GM18867 (cell line): ENCODE results near the gene FCRL3.
A peak's percentile ranks its signal among the peaks of the same experiment; 100 is the strongest.
"Not testable (repeated sequence)": the region's sequence is repeated elsewhere in the genome, so short reads cannot be mapped to it uniquely, and the experiment has no call there.

ENCODE experiments used
- ATAC-seq: cut with Tn5 transposase; IDR thresholded peaks from one replicate; pipeline ENCODE4 v1.9.1; 2021; ENCODE audit warnings: mild to moderate bottlenecking, moderate library complexity; ENCODE audit not compliant: unreplicated experiment

The FCRL3 gene, protein sequence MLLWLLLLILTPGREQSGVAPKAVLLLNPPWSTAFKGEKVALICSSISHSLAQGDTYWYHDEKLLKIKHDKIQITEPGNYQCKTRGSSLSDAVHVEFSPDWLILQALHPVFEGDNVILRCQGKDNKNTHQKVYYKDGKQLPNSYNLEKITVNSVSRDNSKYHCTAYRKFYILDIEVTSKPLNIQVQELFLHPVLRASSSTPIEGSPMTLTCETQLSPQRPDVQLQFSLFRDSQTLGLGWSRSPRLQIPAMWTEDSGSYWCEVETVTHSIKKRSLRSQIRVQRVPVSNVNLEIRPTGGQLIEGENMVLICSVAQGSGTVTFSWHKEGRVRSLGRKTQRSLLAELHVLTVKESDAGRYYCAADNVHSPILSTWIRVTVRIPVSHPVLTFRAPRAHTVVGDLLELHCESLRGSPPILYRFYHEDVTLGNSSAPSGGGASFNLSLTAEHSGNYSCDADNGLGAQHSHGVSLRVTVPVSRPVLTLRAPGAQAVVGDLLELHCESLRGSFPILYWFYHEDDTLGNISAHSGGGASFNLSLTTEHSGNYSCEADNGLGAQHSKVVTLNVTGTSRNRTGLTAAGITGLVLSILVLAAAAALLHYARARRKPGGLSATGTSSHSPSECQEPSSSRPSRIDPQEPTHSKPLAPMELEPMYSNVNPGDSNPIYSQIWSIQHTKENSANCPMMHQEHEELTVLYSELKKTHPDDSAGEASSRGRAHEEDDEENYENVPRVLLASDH

GRCh38 chr1:157700732-157701131, at the start of gene FCRL3:
TSS of gene FCRL3 (minus strand) at chr1:157700769. CDS start at chr1:157700489, 280 bp downstream.
- ATAC-seq, result no peak

- no peak for ATAC-seq
Observed at GRCh38 chr1:157748262-157748817, 47.8 kb upstream of the FCRL3 start.

DNA sequence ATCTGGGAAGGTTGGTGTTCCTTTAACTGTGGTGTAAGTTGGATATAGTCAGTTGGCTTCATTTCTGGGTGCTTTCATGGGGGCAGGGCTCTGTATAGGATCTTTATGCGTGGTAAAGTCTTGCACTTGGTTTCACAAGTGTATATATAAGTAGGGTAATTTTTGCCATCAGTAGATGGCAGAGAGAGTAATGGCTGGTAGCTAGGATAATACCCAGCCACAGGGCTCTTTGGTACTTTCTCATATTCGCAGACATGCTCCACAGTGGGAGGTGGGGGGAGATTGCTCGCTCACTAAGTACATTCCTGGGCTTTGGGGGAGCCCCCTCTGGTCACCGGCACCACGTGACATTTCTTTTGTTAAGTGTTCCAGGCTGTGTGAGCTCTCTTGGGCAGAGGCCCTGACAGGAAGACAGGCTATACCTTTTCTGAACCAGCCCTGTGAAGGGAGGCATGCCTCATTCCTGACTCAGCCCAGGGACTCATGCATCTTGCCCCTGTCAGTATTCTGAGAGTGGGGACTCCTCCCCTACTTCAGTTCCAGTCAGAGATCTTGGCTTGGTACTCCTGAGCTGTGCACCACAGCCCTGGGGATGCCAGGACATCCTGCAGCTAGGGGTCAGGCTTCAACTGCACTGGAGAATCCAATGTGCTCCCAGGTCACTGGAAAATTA, 38.8 kb upstream of the FCRL3 start:
- no peak for ATAC-seq

DNA sequence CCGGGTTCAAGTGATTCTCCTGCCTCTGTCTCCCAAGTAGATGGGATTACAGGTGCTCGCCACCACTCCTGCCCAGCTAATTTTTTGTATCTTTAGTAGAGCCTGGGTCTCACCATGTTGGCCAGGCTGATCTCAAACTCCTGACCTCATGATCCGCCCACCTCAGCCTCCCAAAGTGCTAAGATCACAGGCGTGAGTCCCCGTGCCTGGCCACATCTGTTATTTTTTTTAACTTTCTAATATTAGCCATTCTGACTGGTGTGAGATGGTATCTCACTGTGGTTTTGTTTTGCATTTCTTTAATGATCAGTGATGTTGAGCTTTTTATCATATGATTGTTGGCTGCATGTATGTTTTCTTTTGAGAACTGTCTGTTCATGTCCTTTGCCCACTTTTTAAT, 35.4 kb upstream of the FCRL3 start:
- ATAC-seq, result not testable (repeated sequence)

GRCh38 chr1:157734321-157734720, 33.8 kb upstream of the FCRL3 start:
- no peak for ATAC-seq

DNA sequence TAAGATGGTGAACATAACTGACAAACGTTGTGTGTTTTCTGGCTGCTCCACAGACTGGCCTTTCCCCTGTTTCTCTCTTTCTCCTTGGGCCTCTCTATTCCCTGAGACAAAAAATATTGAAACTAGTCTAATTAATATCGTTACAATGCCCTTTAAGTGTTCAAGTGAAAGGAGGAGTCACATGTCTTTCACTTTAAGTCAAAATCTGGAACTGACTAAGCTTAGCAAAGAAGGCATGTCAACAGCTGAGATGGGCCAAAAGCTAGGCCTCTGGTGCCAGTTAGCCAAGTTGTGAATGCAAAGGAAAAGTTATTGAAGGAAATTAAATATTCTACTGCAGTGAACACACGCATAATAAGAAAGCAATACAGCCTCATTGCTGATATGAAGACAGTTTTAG, 32.2 kb upstream of the FCRL3 start:
- no peak for ATAC-seq

- no peak for ATAC-seq
Observed at GRCh38 chr1:157725221-157725577, 24.6 kb upstream of the FCRL3 start.

DNA sequence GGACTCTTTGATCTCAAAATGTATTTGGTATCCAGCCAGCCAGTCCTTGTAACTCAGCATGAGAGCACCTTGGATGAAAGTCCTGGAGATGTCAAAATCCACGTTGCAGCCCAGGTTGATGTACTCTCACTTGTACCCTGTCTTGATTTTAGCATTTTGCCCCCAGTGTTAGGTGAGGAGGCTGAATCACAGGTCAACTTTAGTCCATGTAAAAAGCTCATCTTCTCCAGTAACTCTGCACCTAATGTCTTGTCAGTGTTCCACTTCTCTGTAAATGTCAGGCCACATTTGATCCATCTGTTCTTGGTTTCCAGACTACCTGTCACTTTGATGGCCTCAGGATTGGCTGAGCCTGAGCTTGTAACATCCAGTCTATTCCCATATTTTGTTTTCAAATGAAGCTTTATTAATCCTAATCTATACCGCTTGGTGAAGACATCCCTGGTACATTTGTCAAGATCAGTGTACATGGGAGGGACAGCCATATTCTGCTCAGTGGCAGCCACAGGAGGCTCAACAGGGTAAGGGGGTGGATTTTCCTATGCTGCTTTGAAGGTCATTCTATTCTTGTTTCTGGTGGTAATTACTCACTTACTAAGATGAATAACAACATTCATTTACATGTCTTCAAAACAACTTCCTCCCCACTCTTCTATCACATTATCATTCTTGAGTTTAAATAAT, 24.1 kb upstream of the FCRL3 start:
- ATAC-seq, result no peak

- ATAC-seq, result no peak
Observed at GRCh38 chr1:157723157-157723556, 22.6 kb upstream of the FCRL3 start.

DNA sequence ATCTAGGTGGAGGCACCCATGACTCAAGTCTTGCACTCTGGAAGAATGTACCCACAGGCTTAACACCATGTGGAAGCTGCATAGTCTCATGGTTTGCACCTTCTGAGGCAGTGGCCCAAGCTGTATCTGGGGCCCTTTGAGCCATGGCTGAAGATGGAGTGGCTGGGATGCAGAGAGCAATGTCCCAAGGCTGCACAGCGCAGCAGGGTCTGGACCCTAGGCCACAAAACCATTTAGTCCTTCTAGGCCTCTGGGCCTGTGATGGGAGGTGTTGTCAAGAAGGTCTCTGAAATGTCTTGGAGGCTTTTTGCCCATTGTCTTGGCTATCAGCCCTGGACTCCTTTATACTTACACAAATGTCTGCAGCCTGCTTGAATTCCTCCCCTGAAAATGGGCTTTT, 21.4 kb upstream of the FCRL3 start:
- ATAC-seq, result no peak

- no peak for ATAC-seq
Observed at GRCh38 chr1:157715736-157716135, 15.2 kb upstream of the FCRL3 start.

- no peak for ATAC-seq
Observed at GRCh38 chr1:157711802-157712201, 11.2 kb upstream of the FCRL3 start.

- ATAC-seq, result peak; percentile 58
Observed at GRCh38 chr1:157704878-157705277, 4.3 kb upstream of the FCRL3 start.

DNA sequence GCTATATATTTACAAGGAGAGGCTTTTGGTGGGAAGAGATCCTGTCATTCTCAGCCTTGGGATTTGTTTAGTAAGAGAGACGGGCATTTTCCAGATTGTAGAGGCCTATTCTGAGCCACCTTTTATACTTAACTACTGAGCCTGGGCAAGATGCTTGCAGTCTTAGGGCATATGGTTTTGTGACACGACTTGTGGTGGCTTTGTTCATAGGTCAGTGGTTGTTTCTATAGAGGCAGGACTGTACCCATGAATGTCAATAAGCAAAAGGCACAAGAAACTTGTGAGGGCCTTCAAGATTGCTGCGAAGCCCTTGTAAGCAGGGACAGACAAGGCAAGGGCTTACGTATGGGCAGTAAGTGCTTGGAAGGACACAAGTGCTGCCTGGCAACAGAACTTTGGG, 3.4 kb upstream of the FCRL3 start:
- no peak for ATAC-seq

- no peak for ATAC-seq
Observed at GRCh38 chr1:157702308-157702825, 1.8 kb upstream of the FCRL3 start.

DNA sequence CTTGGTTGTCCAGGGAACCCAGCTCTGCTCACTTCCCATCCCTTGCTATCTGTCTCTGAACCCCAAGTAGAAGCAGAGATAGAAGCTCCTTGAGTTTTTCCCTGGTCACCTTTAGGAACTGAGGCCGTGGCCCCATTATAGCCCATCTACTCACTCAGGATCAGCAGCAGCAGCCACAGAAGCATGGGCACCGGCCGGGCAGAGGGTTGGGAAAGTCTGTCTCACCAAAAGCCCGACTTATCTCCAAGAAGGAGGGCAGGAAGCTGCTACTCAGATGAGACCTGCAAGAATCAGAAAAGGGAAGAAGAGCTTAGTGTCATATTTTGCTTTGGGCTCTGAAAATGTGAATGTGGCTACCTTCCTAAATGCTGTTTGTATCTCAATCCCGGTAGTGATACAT, 264 bp downstream of the FCRL3 start:
- no peak for ATAC-seq

- no peak for ATAC-seq
Observed at GRCh38 chr1:157697781-157698569, 2.6 kb downstream of the FCRL3 start.

GRCh38 chr1:157696966-157697628, 3.5 kb downstream of the FCRL3 start:
- ATAC-seq, result no peak

DNA sequence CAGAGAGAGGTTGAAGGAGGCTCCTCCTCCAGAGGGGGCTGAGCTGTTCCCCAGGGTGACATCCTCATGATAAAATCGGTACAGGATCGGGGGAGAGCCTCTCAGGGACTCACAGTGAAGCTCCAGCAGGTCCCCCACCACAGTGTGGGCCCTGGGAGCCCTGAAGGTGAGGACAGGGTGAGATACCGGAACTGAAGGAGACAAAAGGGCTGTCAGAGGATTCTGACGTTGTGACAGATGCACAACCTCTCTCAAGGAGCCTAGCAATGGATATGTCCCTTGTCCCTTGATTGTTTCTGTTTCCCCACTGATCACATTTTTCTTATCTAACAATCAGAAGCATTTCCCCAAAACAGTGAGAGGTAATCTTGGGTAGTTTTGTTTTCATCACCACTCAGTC, 5.2 kb downstream of the FCRL3 start:
- no peak for ATAC-seq
